Measurements from ENCODE around the gene ADARB2.

ADARB2 gene

DNA sequence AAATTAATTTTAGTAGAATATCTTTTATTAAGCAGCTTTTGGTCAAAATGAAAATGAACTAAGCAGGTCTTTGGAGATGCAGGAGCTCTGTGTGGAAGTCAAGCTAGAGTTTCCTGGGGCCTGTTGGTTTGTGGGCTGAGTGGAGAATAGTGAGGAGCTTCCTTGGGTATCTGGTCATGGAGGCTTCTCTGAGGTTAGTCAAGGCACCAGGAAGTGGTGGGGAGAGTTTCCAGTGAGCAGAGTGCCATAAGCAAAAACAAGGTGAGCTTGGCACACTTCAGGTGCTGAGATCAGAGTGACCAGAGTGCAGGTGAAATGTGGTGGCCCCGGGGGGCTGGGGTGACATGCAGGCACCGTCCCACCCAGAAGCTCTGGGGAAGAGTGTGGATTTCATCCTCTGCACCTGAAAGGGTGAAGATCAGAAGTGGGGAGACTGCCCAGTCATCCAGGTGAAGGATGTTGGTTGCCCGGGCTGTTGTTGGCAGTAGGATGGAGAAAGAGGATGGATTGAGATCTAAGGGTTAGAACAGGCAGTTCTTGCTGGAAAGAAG is 603.8 kb downstream of the ADARB2 start:
- no peak overlapping the region for H3K4me3 ChIP-seq (ENCODE audit: low read depth, low read length)

DNA sequence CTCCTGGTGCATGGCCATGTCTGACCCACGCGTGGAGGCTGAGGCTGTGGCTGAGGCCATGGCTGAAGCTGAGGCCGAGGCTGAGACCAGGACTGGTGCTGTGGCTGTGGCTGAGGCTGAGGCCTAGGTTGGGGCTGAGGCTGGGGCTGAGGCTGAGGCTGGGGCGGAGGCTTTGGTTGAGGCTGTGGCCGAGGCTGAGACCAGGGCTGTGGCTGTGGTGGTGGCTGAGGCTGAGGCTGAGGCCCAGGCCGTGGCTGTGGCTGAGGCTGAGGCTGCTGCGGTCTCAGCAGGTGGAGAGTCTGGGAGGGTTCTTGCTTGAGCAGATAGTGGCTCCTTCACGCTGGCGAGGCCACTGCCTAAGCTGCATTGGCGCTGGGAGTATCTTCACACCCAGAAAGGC is 604.7 kb downstream of the ADARB2 start:
- no peak overlapping the region for H3K4me3 ChIP-seq (ENCODE audit: low read depth, low read length)

DNA sequence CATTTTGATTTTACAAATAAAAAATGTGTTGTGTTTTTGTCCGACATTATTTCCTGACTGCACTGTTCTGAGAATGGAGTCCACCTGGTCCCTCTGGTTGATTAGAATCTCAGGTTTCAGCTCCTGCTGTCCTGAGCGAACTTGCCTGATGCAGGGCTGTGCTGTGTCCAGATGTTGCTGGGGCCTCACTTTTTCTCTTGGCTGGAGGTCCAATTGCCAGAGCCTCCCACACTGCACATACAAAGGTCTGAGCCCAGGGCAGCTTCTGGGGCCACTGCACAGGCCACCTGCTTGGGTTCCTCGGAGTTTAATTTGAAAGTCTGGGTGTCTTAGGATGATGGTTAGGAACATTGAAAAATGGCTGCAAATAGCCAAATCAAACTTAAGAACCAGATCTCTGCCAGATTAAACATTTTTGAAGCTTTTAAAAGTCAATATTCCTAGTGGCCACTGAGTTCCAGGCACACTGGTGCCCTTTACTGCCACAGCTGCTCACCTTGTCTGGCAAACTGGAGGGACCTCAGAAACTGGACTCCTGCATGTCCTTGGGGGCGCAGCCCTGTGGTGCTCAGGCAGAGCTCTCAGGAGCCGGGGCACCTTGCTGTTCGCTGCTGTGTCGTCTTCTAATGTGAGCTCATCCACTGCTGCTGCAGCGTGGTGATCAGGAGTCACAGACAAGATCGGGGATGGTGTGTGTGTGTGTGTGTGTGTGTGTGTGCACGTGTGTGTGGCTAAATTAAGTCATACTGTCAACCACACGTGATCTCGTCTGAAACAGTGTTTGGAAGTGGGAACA is 606.1 kb downstream of the ADARB2 start:
- no peak overlapping the region for H3K4me3 ChIP-seq (ENCODE audit: low read depth, low read length)

DNA sequence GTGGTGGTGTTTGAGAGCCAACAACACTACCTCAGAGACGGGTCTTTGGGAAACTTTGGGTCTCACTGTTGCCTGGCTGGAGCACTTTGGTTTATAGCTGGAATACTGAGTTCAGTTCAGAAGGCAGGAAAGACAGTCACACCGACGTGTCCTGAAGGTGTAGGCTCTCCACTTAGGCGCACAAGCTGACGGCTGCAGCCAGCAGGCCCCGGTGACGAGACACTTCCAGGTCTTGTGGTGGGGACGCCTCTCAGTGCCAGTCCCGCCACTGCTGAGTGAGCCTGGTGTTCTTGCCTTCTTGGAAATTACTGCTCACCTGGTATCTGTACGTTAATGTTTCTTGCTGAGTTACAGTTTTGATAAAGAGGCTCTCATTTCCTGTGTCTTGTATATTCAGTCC is 607.1 kb downstream of the ADARB2 start:
- no peak overlapping the region for H3K4me3 ChIP-seq (ENCODE audit: low read depth, low read length)

DNA sequence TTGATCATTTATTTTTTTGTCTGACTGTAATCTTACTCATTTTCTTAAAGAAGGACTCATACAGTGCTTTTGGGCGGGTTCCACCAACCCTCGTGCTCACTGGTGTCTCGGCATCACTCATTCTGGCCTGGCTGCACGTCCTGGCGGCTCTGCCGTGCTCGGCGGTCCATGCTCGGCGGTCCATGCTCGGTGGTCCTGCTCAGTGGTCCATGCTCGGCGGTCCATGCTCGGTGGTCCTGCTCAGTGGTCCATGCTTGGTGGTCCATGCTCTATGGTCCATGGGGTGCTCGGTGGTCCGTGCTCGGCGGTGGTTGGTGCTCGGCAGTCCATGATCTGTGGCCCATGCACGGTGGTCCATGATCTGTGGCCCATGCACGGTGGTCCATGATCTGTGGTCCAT is 608.7 kb downstream of the ADARB2 start:
- H3K4me3 ChIP-seq (ENCODE audit: low read depth, low read length), result no peak overlapping the region

DNA sequence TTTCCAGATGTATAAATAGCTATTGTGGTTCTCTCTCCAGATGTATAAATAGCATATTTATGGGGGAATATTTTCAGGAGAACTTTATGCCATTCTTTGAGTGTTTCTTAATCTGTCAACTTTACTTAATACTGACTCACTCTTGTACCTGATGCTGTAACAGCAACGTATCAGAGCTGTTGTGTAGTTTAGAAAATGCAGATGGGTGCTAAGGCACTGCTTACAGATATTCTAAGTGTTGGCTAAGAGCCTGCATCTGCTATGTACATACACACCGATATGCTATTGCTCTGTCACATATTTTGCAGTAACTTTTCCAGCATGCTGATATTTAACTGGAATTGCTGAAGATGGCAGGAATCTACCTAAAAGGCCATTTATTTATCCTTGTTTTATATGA is 609.2 kb downstream of the ADARB2 start:
- H3K4me3 ChIP-seq (ENCODE audit: low read depth, low read length), result no peak overlapping the region

DNA sequence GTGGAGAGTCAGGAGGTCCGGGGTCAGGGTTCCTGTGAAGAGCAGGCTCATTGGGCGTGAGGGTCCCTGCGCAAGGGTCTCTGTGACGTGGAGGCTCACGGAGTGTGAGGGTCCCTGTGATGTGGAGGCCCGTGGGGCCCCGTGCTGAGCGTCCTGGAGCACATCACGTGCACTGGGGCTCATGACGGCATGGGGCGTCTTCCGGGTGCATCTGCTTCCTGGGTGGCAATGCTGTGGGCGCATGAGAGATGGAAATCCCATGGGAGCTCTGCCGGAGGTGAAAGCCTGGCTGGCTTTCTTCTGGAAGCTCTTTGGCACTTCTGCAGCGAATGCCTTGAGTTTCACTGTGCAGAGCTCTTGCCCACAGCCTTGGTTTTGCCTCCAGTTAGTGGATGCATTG is 609.7 kb downstream of the ADARB2 start:
- no peak overlapping the region for H3K4me3 ChIP-seq (ENCODE audit: low read depth, low read length)
